ENCODE measurements around the gene SNTG2.
"Not testable (repeated sequence)": the region's sequence is repeated elsewhere in the genome, so short reads cannot be mapped to it uniquely, and the experiment has no call there.

Gene SNTG2

DNA sequence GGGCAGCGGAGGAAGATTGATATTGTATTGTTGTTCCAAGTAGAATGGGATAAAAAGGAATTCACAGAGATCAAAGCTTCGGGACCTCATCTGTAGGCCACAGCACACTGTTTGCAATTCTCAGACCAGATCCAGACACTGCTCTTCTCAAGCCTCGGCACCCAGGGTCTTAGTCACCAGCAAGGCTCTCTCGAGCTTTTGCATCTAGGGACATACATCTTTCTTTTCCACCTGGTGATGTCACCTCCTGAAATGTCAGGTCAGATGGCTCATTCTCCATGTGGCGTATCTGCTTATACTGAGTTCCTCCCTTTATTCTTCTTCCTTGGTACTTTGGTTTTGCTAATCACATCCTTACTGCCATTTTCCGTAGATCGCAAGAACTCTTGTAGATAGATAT is 42.9 kb upstream of the SNTG2 start:
- no peak for DNase-seq (ENCODE audit: low read depth)
- in situ Hi-C loops (cut with HindIII; ENCODE audit: low sequenced_read_pairs): no loop called here
- TF ChIP-seq CTCF (IDR thresholded peaks at IDR 0.05; ENCODE audit: low read depth, low read length, missing control alignments): no peak
- no peak overlapping the region for H3K4me3 ChIP-seq (ENCODE audit: low read depth, low read length)

DNA sequence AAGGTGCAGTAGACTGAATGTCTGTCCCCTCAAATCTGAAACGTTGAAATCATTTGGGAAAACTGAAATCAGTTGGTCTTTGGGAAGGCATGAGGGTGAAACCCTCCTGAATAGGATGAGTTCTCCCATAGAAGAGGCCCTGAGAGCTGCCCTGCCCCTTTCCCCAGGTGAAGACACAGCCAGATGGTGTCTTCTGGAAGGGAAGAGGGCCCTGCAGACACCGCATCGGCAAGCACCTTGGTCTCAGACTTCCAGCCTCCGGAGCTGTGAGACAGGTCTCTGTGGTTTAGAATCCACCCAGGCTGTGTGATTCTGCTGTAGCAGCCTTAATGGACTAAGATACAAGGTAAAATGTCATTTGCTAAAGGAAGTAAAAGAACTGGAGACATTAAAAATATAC is 42.1 kb upstream of the SNTG2 start:
- H3K4me3 ChIP-seq (ENCODE audit: low read depth, low read length): no peak overlapping the region
- no peak for DNase-seq (ENCODE audit: low read depth)
- in situ Hi-C loops (cut with HindIII; ENCODE audit: low sequenced_read_pairs): no loop called here
- no peak for TF ChIP-seq CTCF (IDR thresholded peaks at IDR 0.05; ENCODE audit: low read depth, low read length, missing control alignments)

- H3K4me3 ChIP-seq (ENCODE audit: low read depth, low read length); DNase-seq (ENCODE audit: low read depth); in situ Hi-C loops (cut with HindIII; ENCODE audit: low sequenced_read_pairs): not testable (repeated sequence)
Measured at GRCh38 chr2:909764-910379, 40.8 kb upstream of the SNTG2 start.

GRCh38 chr2:910698-911097 is 40.0 kb upstream of the SNTG2 start:
- TF ChIP-seq CTCF (IDR thresholded peaks at IDR 0.05; ENCODE audit: low read depth, low read length, missing control alignments): no peak
- H3K4me3 ChIP-seq (ENCODE audit: low read depth, low read length): no peak overlapping the region
- DNase-seq (ENCODE audit: low read depth): no peak
- in situ Hi-C loops (cut with HindIII; ENCODE audit: low sequenced_read_pairs): no loop called here

DNA sequence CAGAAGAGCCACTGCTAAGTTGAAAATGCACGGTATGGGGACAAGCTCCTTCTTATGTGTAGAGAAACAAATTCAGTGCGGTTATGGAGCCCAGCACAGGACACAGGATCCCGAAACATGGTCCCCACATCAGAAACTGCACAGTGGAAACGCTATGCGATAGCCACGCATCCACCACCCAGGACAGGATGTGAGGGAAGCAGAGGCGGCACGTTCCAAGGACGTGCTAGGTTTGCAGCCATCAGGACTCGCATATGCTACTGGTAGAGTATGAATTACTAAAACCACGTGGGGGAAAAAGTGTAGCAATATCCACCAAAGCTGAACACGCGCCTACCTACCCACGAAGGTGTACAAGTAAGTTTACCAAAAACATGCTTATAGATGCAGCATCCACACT is 34.7 kb upstream of the SNTG2 start:
- H3K4me3 ChIP-seq (ENCODE audit: low read depth, low read length): no peak overlapping the region
- TF ChIP-seq CTCF (IDR thresholded peaks at IDR 0.05; ENCODE audit: low read depth, low read length, missing control alignments): no peak
- DNase-seq (ENCODE audit: low read depth): no peak
- in situ Hi-C loops (cut with HindIII; ENCODE audit: low sequenced_read_pairs): no loop called here

DNA sequence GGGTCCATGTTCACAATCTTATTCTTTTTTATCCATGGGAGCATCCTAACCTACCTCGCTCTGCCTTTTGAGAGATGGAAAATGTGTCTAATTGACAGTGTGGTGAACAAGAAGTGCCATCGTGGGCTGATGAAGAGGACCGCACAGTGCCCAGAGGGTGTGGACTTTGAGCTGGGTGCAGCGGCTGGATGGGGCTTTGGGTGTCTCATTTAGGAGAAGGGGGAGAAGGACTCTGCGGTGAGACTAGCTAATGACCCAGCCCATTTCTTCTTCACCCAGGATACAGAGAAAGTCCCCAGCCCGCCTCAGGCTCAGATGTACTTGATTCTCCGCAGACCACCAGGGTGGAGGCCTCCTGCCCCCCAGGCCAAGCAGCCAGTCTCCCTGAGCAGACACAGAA is 33.7 kb upstream of the SNTG2 start:
- H3K4me3 ChIP-seq (ENCODE audit: low read depth, low read length): no peak overlapping the region
- in situ Hi-C loops (cut with HindIII; ENCODE audit: low sequenced_read_pairs): no loop called here
- TF ChIP-seq CTCF (IDR thresholded peaks at IDR 0.05; ENCODE audit: low read depth, low read length, missing control alignments): no peak
- DNase-seq (ENCODE audit: low read depth): no peak

DNA sequence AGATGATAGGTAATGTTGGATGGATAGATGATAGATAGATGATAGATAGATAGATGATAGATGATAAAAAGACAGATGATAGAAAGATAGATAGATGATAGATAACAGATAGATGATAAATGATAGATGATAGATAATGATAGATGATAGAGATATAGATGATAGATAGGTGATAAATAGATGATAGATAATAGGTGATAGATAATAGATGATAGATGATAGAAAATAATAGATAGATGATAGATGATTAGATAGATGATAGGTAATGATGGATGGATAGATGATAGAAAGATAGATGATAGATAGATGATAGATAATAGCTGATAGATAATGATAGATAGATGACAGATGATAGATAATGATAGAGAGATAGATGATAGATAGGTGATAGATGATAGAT is 31.0 kb upstream of the SNTG2 start:
- DNase-seq (ENCODE audit: low read depth): no peak

More for the DNA sequence above, 31.0 kb upstream of the SNTG2 start:
- no peak for TF ChIP-seq CTCF (IDR thresholded peaks at IDR 0.05; ENCODE audit: low read depth, low read length, missing control alignments)
- in situ Hi-C loops (cut with HindIII; ENCODE audit: low sequenced_read_pairs): no loop called here
- H3K4me3 ChIP-seq (ENCODE audit: low read depth, low read length): no peak overlapping the region

Data from astrocyte of the cerebellum (primary cell).